Prostate gland (tissue), 2 donors: ENCODE results near the gene PPP4R3B.

ENCODE experiments used
- CTCF ChIP-seq, 4 experiments: fragments of 200-600 bp in 2 of 4; fragments of 450-650 bp in 2 of 4; sonication (generic) in 2 of 4; IDR thresholded peaks; 1 replicate in 3 of 4; 2 replicates in 1 of 4; pipeline ENCODE4 v1.5.1; 2016 to 2019; ENCODE audit warnings: antibody characterized with exemption in 4 of 4, mild to moderate bottlenecking in 2 of 4, moderate library complexity in 2 of 4
- POLR2A ChIP-seq: fragments of 450-650 bp; IDR thresholded peaks from one replicate; pipeline ENCODE4 v1.6.1; 2016; ENCODE audit warnings: antibody characterized with exemption, mild to moderate bottlenecking
- POLR2AphosphoS5 ChIP-seq: sonication (generic); formaldehyde crosslinking; IDR thresholded peaks from one replicate; pipeline ENCODE4 v1.6.1; 2017; ENCODE audit warnings: antibody characterized with exemption

DNA sequence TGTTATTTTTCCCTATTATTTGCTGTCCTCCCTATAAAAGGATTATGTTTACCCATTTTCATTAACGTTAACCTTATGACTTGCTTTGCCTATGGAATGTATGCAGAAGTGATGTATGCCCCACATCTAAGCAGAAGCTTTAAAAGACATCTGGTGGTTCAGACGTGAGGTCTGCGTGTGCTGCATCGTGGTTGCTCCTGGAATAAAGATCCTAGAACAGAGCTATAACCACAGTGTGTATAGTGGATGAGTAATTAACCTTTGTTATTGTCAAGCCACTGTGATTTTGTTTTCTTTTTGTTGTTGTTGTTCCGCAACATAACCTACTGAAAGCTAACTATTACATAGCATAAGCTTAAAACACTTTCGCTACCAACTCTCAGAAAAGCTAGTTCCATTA lies 118.8 kb downstream of the PPP4R3B start:
- TF ChIP-seq CTCF (IDR thresholded peaks at IDR 0.05) (no peak), POLR2A (no peak), POLR2AphosphoS5 (no peak)
